NCI-H2227 treated with DMSO at 0.1 percent for 48 hours (cell line): Measurements from ENCODE around the gene RIN3.

ENCODE experiments used
- DNase-seq: peaks from one replicate; lab custom pipeline; 2025; lab: John Stamatoyannopoulos, UW

Gene RIN3

GRCh38 chr14:92719421-92719820 lies 205.8 kb downstream of the RIN3 start:
- no peak for DNase-seq

DNA sequence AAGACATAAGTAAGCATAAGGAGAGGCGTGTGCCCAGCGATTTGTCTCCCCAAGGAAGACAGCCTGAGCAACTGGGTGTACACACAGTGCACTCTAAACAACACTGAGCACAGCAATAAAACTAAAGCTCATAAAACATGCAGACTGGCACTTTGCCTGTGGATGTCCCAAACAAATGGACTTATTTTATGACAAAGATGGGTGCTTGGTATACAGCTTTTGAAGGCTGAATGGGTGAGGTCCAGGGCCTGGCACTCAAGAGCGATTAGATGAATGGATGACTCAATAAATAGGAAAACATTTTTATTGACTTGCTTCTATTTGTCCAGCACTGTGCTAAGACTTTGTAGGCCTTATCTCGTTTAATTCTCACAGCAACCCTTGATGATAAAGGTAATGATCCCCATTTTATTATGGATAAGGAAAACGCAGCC lies 206.3 kb downstream of the RIN3 start:
- DNase-seq: no peak

DNA sequence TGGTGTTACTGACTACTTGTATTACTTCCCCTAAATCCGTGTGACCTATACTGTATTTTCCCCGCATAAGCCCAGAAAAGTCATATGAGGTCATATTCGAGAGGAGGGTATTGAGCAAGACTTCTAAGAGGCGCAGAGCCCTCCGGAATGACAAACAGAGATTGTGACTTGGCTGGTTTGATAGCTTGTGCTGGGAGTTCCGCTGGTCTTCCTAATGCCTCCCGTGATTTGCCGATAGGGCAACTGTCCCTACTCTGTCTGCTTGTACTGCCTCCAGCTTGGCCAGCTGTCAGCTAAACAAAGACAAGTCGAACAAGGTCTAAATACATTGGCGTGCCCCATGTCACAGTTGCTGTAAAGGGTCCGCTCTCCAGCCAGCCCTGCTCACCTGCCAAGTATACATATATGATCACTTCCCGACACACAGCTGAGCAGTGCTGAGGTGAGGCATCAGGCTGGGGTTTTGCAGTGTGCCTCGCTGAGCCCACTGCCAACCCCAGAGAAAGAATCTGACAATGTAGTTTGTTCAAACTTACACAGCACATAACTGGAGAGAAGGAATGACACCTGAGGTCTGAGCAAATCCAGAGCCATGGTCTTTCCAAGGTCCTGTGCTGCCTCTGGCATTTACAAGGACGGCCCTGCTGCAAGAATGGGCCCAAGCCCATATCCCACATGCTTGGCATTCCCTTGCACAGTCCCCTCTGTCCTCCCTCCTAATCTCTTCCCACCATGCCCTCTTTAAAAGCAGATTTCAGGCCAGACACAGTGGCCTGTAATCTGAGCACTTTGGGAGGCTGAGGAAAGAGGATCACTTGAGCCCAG lies 211.1 kb downstream of the RIN3 start:
- DNase-seq: no peak

DNA sequence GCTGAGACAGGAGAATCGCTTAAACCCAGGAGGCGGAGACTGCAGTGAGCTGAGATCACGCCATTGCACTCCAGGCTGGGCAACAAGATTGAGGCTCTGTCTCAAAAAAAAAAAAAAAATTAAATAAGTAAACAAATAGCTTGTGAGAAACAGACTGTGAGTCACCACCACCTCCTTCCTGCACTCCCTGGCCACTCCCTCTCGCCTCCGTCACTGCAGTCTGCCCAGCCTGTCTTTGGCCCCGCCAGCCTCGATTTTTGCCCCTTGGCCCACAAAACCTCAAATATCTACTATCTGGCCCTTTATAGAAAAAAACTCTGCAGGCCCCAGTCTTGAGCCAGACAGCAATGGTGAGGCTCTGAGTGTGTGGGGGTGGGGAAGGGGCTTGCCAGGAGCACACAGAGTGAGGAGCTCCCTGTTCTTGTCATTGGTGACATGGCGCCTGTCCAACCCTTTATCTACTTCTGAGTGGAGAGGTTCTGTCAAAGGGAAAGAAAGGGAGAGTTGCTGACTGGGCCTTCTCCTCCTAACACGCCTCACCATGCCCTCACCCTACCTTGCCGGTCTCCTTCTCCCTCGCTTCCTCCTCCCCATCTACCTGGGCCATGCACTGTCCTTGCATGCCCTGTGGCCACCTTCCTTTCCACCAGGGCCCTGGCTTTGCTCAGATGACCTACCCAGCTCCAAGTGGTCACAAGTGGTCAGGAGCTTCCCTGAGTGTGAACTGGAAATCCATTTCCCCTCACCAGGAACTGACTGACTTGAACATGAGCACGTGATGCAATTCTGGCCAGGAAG lies 212.8 kb downstream of the RIN3 start:
- no peak for DNase-seq

GRCh38 chr14:92726933-92727262 lies 213.3 kb downstream of the RIN3 start:
- no peak for DNase-seq

- no peak for DNase-seq
Measured at GRCh38 chr14:92728759-92729364, 215.3 kb downstream of the RIN3 start.

GRCh38 chr14:92729634-92730358 lies 216.2 kb downstream of the RIN3 start:
- no peak for DNase-seq

DNA sequence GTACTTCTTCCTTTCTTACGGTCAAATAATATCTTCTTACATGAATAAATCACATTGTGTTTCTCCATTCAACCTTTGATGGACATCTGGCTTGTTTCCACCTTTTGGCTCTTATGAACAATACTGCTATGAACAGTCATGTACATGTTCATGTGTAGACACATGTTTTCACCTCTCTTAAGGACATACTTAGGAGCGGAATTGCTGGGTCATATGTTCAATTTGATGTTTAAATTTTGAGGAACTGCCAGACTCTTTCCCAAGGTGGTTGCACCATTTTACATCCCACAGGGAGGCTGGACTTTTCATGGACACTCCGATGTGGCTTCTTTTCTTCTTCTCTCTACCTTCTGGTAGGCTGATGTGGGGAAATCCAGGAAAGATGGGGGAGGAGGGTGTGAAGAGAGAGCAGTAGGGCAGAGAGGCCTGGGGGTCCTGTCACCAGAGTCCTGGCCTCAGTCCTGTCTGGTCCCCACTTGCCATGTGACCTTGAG lies 218.1 kb downstream of the RIN3 start:
- DNase-seq: no peak

DNA sequence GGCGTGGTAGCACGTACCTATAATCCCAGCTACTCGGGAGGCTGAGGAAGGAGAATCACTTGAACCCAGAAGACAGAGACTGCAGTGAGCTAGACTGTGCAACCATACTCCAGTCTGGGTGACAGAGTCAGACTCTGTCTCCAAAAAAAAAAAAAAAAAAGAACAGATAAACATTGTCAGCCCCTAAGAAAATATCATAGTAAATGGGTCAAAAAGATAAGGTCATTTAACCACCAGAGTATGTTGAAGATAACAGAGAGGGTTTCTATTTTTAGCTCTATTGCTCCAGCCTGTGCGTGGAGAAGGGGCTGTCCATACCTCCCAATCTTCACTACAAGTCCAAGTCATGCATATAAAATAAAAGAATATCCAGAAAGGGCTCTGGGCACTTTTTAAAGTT lies 219.4 kb downstream of the RIN3 start:
- no peak for DNase-seq

GRCh38 chr14:92734618-92735017 lies 221.0 kb downstream of the RIN3 start:
- no peak for DNase-seq

GRCh38 chr14:92735344-92735743 lies 221.8 kb downstream of the RIN3 start:
- no peak for DNase-seq

DNA sequence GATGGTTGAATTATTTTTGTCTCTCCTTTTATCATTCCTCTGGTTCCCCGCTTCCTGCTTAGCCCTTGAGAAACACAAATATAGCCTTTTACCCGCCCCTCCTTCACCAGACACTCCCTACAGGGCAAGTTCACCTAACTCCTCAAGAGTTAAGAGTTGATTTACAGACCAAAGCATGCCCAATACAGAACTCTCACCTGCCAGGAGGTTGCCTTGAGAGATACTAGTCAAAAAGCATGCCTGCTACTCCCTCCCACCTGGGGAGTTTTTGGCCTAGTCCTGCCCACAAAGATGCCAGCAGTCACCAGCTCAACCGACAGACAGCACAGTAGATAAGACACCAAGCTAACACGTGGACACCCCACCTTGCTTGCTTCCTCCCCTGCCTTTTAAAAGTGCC lies 223.6 kb downstream of the RIN3 start:
- no peak for DNase-seq

DNA sequence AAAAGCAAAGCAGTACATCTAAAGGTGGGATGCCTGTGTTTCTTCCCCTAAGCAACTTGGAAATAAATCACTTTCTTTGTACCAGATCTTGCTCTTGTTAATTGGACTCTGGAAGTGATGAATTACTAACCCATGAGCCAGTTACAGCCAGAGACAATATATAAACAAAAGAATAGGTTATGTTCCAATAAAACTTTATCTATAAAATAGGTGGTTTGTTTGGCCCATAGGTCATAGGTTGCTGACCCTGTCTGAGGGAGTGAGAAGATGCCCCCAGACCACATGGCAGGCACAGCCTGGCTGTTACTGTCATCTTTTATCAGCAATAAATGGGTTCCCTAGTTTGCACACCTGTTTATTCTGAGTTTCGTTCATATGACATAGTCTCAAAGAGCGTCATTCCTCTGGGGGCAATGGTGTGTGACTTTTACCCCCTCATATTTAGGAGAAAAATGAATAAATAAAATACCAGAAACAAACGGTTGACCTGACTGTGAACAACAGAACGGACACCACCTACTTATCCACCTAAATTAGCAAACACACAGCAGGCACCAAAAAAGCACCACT lies 224.1 kb downstream of the RIN3 start:
- no peak for DNase-seq
